Neural crest cell (in vitro differentiated cells): Measurements from ENCODE around the gene OSBPL7. TPM values are rescaled to one million over a fixed set of nuclear protein-coding genes. Genes with fewer than 3 reads are reported as not detected.

Experiments used
- DNase-seq: peaks from one replicate; pipeline ENCODE4 v3.0.0; 2021; ENCODE audit warnings: low read depth, mixed read lengths, low spot score
- H3K27ac Mint-ChIP-seq: one replicate; pipeline ENCODE4 v1.8.0; 2021; ENCODE audit warnings: mild to moderate bottlenecking, mixed read lengths; ENCODE audit not compliant: unreplicated experiment
- H3K27me3 Mint-ChIP-seq: 2 replicates; pipeline ENCODE4 v1.8.0; 2021; ENCODE audit warnings: low read depth, mild to moderate bottlenecking, mixed read lengths
- H3K36me3 Mint-ChIP-seq: 2 replicates; pipeline ENCODE4 v1.8.0; 2021; ENCODE audit warnings: low read depth, mild to moderate bottlenecking, mixed read lengths
- H3K4me1 Mint-ChIP-seq: 2 replicates; pipeline ENCODE4 v1.8.0; 2021; ENCODE audit warnings: mixed read lengths
- H3K4me3 Mint-ChIP-seq: one replicate; pipeline ENCODE4 v1.8.0; 2021; ENCODE audit warnings: mild to moderate bottlenecking, mixed read lengths
- H3K9me3 Mint-ChIP-seq: 2 replicates; pipeline ENCODE4 v1.8.0; 2021; ENCODE audit warnings: mixed read lengths
- CTCF ChIP-seq: fragments of 200-600 bp; sonication (generic); conservative IDR thresholded peaks from 2 replicates; pipeline ENCODE4 v1.5.0; 2021; ENCODE audit warnings: antibody characterized with exemption, mild to moderate bottlenecking
- long read RNA-seq: library from polyadenylated mRNA; unstranded; transcript quantifications from one replicate; pipeline ENCODE4 v2.0.0, GENCODE V29; 2020
- total RNA-seq: library from RNA; stranded (reverse); gene quantifications from 2 replicates; pipeline ENCODE4 v1.2.1, GENCODE V29; 2021

The OSBPL7 gene
- total RNA-seq, result 14.3 and 14.6 TPM in 2 replicates
- long read RNA-seq, partial matches to known transcripts, result 0 of 1 reads
- long read RNA-seq, other reads (novel, unspliced or antisense), result 1 of 1 reads

GRCh38 chr17:47821424-47822391 lies at the start of gene OSBPL7:
OSBPL7 (minus strand) TSS chr17:47821794; CDS start chr17:47820278, 1,516 bp downstream.
- Mint-ChIP-seq H3K4me1 (peaks cover 17% of the 10 kb centered on the region), H3K36me3 (peaks cover 9% of the 10 kb centered on the region), H3K9me3 (no peaks in the 10 kb centered on the region), H3K27ac (peak within 1 kb of the TSS; percentile 81), H3K27me3 (no peaks in the 10 kb centered on the region), H3K4me3 (peak within 1 kb of the TSS; percentile 91)
- DNase-seq, result peak; percentile 44
- no peak for TF ChIP-seq CTCF

- Mint-ChIP-seq H3K4me3 (no peak overlapping the region), H3K27ac (no peak overlapping the region), H3K36me3 (no peaks in the 10 kb centered on the region), H3K27me3 (peaks cover 96% of the 10 kb centered on the region), H3K4me1 (peaks cover 5% of the 10 kb centered on the region), H3K9me3 (no peaks in the 10 kb centered on the region)
- TF ChIP-seq CTCF, result no peak
- DNase-seq, result no peak
Measured at GRCh38 chr17:47871048-47871447, 49.5 kb upstream of the OSBPL7 start.

DNA sequence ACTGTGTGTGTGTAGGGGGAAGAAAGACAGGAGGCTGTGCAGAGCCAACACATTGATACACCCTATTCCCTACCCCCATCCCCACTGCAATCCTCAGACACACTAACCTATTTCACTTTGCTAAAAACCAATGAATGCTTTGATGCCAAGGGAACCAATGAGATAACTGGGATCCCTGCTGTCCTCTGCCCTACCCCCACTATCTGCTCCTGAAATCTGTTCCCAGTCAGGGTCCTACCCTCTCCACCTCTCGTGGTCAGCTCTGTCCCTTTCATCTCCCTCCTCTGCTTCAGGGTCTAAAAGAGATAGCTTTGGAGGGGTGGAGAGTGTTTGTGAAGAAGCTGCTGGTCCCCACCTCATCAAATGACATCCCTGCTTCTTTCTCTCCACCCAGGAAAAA lies 48.5 kb upstream of the OSBPL7 start:
- no peak for DNase-seq
- no peak overlapping the region for H3K4me3 Mint-ChIP-seq
- TF ChIP-seq CTCF, result no peak
- peaks cover 5% of the 10 kb centered on the region for H3K4me1 Mint-ChIP-seq
- H3K9me3 Mint-ChIP-seq, result no peaks in the 10 kb centered on the region
- H3K36me3 Mint-ChIP-seq, result no peaks in the 10 kb centered on the region
- no peak overlapping the region for H3K27ac Mint-ChIP-seq
- H3K27me3 Mint-ChIP-seq, result peaks cover 96% of the 10 kb centered on the region

- DNase-seq, result no peak
- no peak overlapping the region for H3K4me3 Mint-ChIP-seq
- no peaks in the 10 kb centered on the region for H3K9me3 Mint-ChIP-seq
- peaks cover 92% of the 10 kb centered on the region for H3K27me3 Mint-ChIP-seq
- H3K36me3 Mint-ChIP-seq, result no peaks in the 10 kb centered on the region
- TF ChIP-seq CTCF, result no peak
- no peak overlapping the region for H3K27ac Mint-ChIP-seq
- peaks cover 5% of the 10 kb centered on the region for H3K4me1 Mint-ChIP-seq
Measured at GRCh38 chr17:47869114-47869513, 47.5 kb upstream of the OSBPL7 start.

DNA sequence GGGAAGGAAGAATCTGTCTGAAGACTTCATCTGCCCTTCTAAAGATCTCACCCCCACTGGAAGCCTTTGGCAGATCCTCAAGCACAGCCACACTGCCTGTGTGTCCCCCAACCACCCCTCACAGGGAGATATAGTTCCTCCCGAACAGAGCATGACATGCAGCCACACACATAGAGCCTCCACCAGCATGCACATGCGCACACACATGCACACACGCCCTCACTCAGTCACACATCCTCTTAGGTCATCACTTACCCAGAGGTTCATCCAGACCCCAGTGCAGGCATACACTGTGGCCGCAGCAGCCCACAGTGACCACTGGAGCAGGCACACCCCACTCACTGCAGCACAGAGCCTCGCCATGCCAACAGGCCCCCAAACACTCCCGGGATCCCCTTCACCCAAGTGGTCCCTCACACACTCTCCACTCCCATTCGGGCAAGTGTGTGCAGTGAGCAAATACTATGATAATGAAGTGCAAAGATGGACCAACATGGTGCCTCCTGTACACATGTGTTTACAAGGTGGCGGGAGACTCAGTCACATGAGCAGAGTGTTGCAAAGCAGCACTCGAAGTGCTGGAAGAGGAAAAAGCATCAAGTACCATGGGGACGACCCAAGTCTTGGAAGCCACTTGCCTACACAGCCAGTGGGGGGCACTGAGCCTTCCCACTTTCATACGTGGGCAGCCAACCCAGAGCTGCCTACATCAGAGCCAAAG lies 46.4 kb upstream of the OSBPL7 start:
- no peak for DNase-seq
- H3K27me3 Mint-ChIP-seq, result peaks cover 85% of the 10 kb centered on the region
- H3K9me3 Mint-ChIP-seq, result no peaks in the 10 kb centered on the region
- H3K4me1 Mint-ChIP-seq, result peaks cover 5% of the 10 kb centered on the region
- no peak for TF ChIP-seq CTCF
- H3K36me3 Mint-ChIP-seq, result no peaks in the 10 kb centered on the region
- H3K4me3 Mint-ChIP-seq, result no peak overlapping the region
- no peak overlapping the region for H3K27ac Mint-ChIP-seq
